IPS DF 4.7 (cell line): ENCODE measurements around the gene C9orf78.

Source experiments
- DNase-seq: peaks from one replicate; pipeline ENCODE4 v3.0.0-alpha.2; 2013; ENCODE audit warnings: low spot score; ENCODE audit errors: extremely low read depth

Gene C9orf78, protein sequence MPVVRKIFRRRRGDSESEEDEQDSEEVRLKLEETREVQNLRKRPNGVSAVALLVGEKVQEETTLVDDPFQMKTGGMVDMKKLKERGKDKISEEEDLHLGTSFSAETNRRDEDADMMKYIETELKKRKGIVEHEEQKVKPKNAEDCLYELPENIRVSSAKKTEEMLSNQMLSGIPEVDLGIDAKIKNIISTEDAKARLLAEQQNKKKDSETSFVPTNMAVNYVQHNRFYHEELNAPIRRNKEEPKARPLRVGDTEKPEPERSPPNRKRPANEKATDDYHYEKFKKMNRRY

DNA sequence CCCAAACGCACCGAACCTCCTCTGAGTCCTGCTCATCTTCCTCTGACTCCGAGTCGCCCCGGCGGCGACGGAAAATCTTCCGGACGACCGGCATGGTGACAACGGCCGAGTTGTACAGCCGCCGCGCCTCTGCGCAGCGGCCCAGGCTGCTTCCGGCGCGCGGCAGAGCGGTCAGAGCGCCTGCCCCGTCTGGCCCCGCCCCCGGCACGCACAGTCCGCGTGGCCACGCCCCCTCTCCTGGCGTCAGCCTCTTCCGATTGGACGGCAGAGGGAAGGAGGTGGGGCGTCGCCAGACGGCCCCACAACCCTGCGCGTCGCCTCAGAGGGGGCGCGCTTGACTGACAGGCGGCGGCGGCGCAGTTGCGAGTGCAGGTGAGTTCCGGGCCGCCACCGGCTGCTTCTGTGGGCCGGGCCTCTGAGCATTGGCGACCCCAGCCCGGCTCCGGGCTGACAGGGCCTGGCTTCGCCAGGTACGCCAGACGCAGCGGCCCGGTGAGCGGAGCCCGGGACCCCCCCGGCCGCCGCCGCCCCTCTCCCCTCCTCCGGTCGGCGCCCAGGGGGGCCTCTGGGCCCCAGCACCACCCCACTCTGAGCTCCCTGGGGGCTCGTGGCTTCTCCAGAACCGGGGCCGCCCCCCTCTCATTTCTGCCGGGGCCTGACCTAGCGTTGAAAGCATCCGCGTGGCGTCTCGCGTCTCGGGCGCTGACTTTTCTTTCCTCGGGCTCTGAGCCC is at the start of gene C9orf78, which contains the start of gene USP20:
Gene C9orf78, minus strand, starts transcription at position 148 of the 732 bp plus-strand sequence. Its CDS starts 54 bp downstream, at position 94.
Gene USP20, plus strand, starts transcription at position 331 of the 732 bp plus-strand sequence. CDS start 17,098 bp downstream, outside the sequence.
- peak; percentile 64 for DNase-seq

- peak; percentile 71 for DNase-seq
Measured at GRCh38 chr9:129884220-129885017, 49.3 kb upstream of the C9orf78 start.

GRCh38 chr9:129881547-129882324 is 46.7 kb upstream of the C9orf78 start:
- no peak for DNase-seq

DNA sequence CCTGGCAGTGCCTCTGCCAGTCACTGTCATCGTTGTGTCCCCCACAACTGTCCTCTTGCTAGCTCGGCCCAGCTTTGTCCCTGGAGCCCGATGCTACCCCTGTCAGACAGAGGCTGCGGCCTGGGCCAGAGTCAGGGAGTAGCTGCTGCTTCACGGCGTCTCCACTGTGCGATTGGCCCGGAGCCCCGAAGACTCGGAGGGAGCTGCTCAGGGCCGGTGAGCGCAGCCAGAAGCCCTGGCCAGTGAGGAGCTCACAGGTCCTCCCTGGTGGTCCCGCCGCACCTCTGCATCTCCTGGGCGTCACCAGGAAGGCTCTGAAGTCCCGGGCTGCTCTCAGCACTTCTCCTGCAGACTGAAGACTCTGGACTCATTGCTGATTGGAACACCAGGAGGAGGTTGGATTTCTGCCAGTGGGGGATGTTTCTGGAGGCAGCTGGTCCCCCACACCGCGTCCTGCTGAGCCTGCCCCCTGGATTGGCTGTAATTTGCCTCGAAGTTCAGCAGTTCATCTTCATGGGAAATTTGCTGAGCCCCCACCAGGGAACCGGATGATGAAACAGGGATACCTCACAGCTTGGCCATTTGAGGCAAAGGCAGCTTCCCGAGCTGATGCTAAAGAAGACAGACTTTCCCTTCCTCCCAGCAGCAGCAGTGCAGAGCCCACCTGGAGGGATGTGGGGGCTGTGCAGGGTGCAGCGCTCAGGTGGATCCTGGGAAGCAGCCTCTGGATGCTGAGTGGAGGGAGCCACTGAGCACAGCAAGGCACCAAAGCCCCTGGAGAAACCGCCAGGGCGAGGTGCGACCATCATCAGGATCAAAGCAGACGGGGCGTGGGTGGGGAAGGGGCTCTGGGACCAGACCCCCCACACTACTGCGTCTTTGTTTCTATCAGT is 45.8 kb upstream of the C9orf78 start:
- DNase-seq, result no peak

DNA sequence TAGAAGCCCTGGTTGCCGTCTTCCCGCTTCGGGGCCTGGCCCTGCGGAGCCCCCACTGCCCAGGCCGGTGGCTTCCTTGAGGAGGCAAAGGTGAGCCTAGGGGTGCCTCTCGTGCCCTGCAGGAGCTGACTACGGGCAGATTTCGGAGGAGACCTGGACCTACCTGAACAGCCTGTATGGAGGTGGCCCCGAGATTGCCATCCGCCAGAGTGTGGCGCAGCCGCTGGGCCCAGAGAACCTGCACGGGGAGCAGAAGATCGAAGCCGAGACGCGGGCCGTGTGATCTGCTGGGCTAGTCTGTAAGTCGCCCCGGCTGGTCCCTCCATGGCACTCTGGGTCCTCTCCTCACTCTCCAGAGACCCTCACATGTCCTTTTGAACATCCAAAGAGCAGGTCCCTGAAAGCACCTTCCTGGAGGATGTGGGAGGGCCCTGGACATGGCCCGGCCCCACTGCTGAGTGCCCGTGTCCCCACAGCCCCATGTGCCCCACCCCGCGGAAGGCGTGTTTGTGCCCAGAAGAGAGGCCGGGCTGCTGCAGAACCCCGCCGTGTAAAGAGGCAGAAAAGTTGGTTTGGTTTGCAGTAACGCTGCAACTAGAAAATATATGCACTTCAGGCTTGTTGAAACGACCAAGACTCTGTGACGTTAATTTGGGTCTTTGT is 45.0 kb upstream of the C9orf78 start:
- no peak for DNase-seq

GRCh38 chr9:129879103-129879699 is 44.1 kb upstream of the C9orf78 start:
- DNase-seq, result no peak

DNA sequence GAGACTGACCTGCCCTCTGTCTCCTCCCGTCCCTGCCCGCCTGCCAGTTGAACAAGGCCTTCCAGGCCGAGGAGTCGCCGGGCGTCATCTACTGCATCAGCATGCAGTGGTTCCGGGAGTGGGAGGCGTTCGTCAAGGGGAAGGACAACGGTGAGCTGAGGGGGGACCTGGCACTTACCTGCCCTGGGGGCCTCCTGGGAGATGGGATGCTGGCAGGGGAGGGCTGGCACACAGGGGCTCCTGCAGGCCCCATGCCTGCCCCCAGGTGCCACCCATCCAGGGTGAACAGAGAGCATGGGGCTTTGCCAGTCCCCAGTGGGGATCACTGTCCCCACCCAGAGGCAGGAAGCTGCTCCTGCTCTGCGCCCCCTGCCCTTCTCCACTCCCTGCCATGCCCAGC is 43.2 kb upstream of the C9orf78 start:
- DNase-seq, result no peak

DNA sequence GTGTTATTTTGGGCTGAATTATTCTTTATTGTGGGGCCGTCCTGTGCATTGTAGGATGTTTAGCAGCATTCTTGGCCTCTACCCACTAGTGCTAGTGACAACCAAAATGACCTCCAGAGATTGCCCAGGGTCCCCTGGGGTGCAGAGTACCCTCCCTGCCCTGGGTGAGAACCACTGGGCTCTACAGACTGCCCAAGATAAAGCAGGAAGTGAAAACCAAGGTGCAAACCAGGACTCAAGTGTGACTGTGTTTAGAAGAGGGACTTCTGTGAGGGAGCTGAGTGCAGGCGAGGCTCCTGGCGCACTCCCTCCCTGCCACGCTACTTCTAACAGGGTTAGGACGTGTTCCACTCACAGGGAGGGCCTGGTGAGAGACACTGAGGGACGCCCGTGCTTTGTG is 41.7 kb upstream of the C9orf78 start:
- DNase-seq, result no peak

- no peak for DNase-seq
Measured at GRCh38 chr9:129875687-129876395, 40.8 kb upstream of the C9orf78 start.

DNA sequence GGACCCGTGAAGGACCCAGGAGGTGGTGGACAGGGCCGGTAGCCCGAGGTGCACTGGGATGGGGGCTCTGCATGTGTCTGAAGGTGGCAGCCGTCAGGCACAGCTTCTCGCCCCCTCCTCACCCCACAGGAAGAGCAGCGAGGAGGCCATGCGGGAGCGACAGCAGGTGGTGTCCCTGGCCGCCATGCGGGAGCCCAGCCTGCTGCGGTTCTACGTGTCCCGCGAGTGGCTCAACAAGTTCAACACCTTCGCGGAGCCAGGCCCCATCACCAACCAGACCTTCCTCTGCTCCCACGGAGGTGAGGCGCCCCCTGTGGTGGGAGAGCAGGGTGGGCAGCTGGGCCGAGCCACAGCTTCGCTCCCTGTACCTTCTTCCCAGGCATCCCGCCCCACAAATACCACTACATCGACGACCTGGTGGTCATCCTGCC is 40.1 kb upstream of the C9orf78 start:
- no peak for DNase-seq

- DNase-seq, result no peak
Measured at GRCh38 chr9:129874261-129875101, 39.4 kb upstream of the C9orf78 start.

GRCh38 chr9:129873563-129874190 is 38.6 kb upstream of the C9orf78 start:
- no peak for DNase-seq

DNA sequence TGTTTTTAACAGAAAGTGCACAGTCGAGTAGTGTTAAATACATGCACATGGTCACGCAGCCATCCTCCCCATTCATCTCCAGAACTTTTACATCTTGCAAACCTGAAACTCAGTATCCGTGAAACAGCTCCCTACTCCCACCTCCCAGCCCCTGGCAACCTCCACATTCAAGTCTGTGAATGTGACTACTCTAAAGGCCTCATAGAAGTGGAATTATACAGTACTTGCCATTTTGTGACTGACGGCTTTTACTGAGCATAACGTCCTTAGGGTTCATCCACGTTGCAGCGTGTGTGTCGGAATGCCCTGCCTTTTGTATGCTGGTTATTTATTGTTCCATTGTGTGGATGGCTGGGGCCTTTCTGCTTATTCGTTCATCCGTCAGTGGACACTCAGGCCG is 36.0 kb upstream of the C9orf78 start:
- DNase-seq, result no peak

- DNase-seq, result no peak
Measured at GRCh38 chr9:129869585-129870501, 34.8 kb upstream of the C9orf78 start.

DNA sequence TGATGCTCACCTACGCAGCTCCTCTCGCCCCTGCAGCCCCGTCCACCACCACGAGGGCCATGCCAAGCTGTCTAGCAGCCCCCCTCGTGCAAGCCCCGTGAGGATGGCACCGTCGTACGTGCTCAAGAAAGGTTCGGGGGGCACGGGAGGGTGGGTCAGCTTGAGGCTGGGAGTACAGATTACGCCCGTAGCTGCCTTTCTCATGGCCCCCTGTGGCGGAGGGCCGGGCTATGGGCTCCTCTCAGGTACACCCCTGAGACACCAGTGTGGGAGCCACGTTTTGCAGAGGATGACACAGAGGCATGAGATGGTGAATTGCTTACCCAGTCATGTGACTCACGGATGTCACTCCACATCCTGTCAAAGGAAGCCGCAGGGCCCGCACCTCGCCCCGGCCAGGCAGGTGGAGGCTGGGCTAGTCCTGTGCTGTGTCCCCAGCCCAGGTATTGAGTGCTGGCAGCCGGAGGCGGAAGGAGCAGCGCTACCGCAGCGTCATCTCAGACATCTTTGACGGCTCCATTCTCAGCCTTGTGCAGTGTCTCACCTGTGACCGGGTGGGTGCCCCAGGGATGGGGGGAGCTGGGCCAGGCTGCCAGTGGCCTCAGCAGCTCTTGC is 33.9 kb upstream of the C9orf78 start:
- DNase-seq, result no peak
